Measurements from ENCODE around the gene ATAD3B.

The ATAD3B gene

GRCh38 chr1:1544544-1544943, 73.0 kb downstream of the ATAD3B start:
- no peak for TF ChIP-seq Cebpa-rat (IDR thresholded peaks at IDR 0.05)

More at GRCh38 chr1:1544544-1544943, 73.0 kb downstream of the ATAD3B start:
- Histone ChIP-seq H3K9ac (no peak overlapping the region), H3K4me3 (no peak overlapping the region), H3K27ac (no peak overlapping the region), H3K27me3 (peaks cover 11 to 26% (median 14%) of the 10 kb centered on the region in 11 experiments), H3K4me1 (peaks cover 0 to 9% (median 6%) of the 10 kb centered on the region in 10 experiments; a peak in 10 of 20 replicates), H3K36me3 (peaks cover 31 to 81% (median 61%) of the 10 kb centered on the region in 11 experiments), H3K9me3 (replicated peaks in 1 of 11) (no peaks in the 10 kb centered on the region), H4K20me1 (peaks cover 47 to 92% (median 87%) of the 10 kb centered on the region in 11 experiments; a peak in 21 of 22 replicates), H3K4me2 (no peak overlapping the region)
